K562 (cell line): Measurements from ENCODE around the gene ATP8A1. TPM values are rescaled to one million over a fixed set of nuclear protein-coding genes. Genes with fewer than 3 reads are reported as not detected.

Experiments used
- BRF1 ChIP-seq: IDR thresholded peaks from 3 replicates; pipeline ENCODE4 v1.6.1; 2011; ENCODE audit warnings: borderline replicate concordance, mild to moderate bottlenecking; ENCODE audit not compliant: insufficient read length; ENCODE audit errors: extremely low read depth
- CTBP1 ChIP-seq: fragments of 450-650 bp; IDR thresholded peaks from 2 replicates; pipeline ENCODE4 v1.6.1; 2016; ENCODE audit warnings: borderline replicate concordance
- EP300 ChIP-seq: IDR thresholded peaks from 2 replicates; pipeline ENCODE4 v1.6.1; 2012; ENCODE audit warnings: low read length, improper control_type of control experiment
- IFI16 ChIP-seq: fragments of 250-450 bp; sonication (Bioruptor Pico); IDR thresholded peaks from 2 replicates; pipeline ENCODE4 v2.1.2; 2022; ENCODE audit warnings: mild to moderate bottlenecking, inconsistent platforms
- NR0B1 ChIP-seq: fragments of 450-650 bp; IDR thresholded peaks from one replicate; pipeline ENCODE4 v1.6.1; 2018; ENCODE audit warnings: mild to moderate bottlenecking, moderate library complexity; ENCODE audit not compliant: partially characterized antibody
- SP2 ChIP-seq: IDR thresholded peaks from 2 replicates; pipeline ENCODE4 v1.6.1; 2011; ENCODE audit warnings: mild to moderate bottlenecking, low read depth, low read length, moderate library complexity; ENCODE audit not compliant: poor library complexity, severe bottlenecking; ENCODE audit errors: extremely low read depth
- ZNF316 ChIP-seq: fragments of 450-650 bp; IDR thresholded peaks from 2 replicates; pipeline ENCODE4 v1.6.1; 2016
- ZNF324 ChIP-seq: fragments of 250-450 bp; sonication (Bioruptor Pico); IDR thresholded peaks from 2 replicates; pipeline ENCODE4 v1.4.0; 2020; ENCODE audit warnings: mild to moderate bottlenecking
- ZNF609 ChIP-seq: sonication (generic); formaldehyde crosslinking; IDR thresholded peaks from 2 replicates; pipeline ENCODE4 v1.8.1; 2023; ENCODE audit warnings: missing genetic modification reagents, mild to moderate bottlenecking, borderline replicate concordance
- ZZZ3 ChIP-seq: fragments of 450-650 bp; IDR thresholded peaks from 2 replicates; pipeline ENCODE4 v1.6.1; 2016; ENCODE audit warnings: antibody characterized with exemption, mild to moderate bottlenecking, moderate library complexity
- polyA plus RNA-seq, 8 experiments: library from polyadenylated mRNA; depleted of rRNA in 4 of 8; stranded (reverse) in 5 of 8; unstranded in 3 of 8; fragments of >200 nt; fragmentation: Nextera tagmentation in 2 of 8; fragmentation: Illumina TruSeq in 1 of 8; extraction: Ambion mirVana in 2 of 8; extraction: Trizol in 1 of 8; gene quantifications; 2 replicates each; pipeline versions ENCODE4 v1.2.1 to v1.2.3, GENCODE V29; 2011 to 2014; ENCODE audit warnings: inconsistent platforms in 1 of 8, missing spikeins in 1 of 8
- total RNA-seq, 7 experiments: library from RNA; depleted of rRNA in 6 of 7; stranded (reverse); fragments of >200 nt in 6 of 7; fragmentation: Illumina TruSeq in 2 of 7; extraction: Trizol in 2 of 7; gene quantifications; 2 replicates each; pipeline versions ENCODE4 v1.2.1 to v1.2.3, GENCODE V29; 2011 to 2021; ENCODE audit warnings: low replicate concordance in 1 of 7

Gene ATP8A1
- total and polyA plus RNA-seq, 9 of the 15 experiments (the other 6 are each of a cell fraction or from before 2014, with no cell fraction given) = 0.05 to 0.29 (median 0.07) TPM; not detected in 2

- TF ChIP-seq ZNF609 (CRISPR knock-in tag) = no peak
- no peak for TF ChIP-seq ZNF324 (CRISPR knock-in tag)
- no peak for TF ChIP-seq ZZZ3
- no peak for TF ChIP-seq BRF1
- TF ChIP-seq ZNF316 = no peak
- no peak for TF ChIP-seq NR0B1
- TF ChIP-seq EP300 = no peak
- no peak for TF ChIP-seq SP2
- no peak for TF ChIP-seq CTBP1
- TF ChIP-seq IFI16 (CRISPR knock-in tag) = no peak
Observed at GRCh38 chr4:42618023-42618422, 38.9 kb downstream of the ATP8A1 start (continued).
